ENCODE data around the gene RPTOR. TPM values are rescaled to one million over a fixed set of nuclear protein-coding genes. Genes with fewer than 3 reads are reported as not detected.

RPTOR gene
- polyA plus RNA-seq, 1 donor from 2014 or later: 8.0 TPM

DNA sequence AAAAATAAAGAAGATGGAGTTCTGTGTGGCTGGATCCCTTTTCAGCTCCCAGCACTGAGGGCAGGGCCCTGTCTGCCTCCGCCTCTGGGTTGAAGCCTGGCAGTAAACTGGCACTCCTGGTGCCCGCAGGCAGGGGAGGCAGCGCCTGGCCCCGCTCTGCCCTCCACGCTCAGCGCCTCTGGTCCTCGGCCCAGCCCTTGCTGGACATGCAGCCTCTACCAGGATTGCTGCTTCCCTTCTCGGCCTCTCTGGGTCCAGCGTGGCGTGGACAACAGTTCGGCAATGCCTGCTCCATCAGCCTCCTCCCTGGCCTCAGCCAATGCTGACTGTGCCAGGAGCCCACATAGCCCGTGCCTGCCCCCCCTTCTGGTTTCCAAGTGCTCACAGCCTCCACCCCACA, 362.6 kb downstream of the RPTOR start:
- Histone ChIP-seq H3K4me3 (ENCODE audit: low read length) (no peak overlapping the region), H2AFZ (ENCODE audit: low read depth, low read length) (no peak overlapping the region), H3K79me2 (replicated peaks; ENCODE audit: insufficient read depth, low read length) (no peaks in the 10 kb centered on the region), H3K4me2 (ENCODE audit: low read length) (no peak overlapping the region), H3K9ac (ENCODE audit: low read length) (no peak overlapping the region), H3K36me3 (ENCODE audit: insufficient read depth, low read length) (no peaks in the 10 kb centered on the region), H3K9me2 (ENCODE audit: insufficient read depth, low read length) (no peaks in the 10 kb centered on the region), H3F3A (ENCODE audit: insufficient read depth, low read length, poor library complexity, severe bottlenecking) (no peaks in the 10 kb centered on the region), H4K20me1 (ENCODE audit: insufficient read depth) (no peaks in the 10 kb centered on the region), H3K9me3 (ENCODE audit: low read length) (no peaks in the 10 kb centered on the region), H3K27ac (ENCODE audit: low read length) (no peak overlapping the region), H3K27me3 (ENCODE audit: insufficient read depth, low read depth, low read length) (no peaks in the 10 kb centered on the region)
- TF ChIP-seq POLR2AphosphoS5 (IDR thresholded peaks at IDR 0.05): no peak
- TF ChIP-seq TAF1 (IDR thresholded peaks at IDR 0.05; ENCODE audit: low read depth): no peak
- no peak for TF ChIP-seq MXI1 (conservative IDR thresholded peaks at IDR 0.05; ENCODE audit: poor library complexity, severe bottlenecking)
- TF ChIP-seq, protein P1, sequence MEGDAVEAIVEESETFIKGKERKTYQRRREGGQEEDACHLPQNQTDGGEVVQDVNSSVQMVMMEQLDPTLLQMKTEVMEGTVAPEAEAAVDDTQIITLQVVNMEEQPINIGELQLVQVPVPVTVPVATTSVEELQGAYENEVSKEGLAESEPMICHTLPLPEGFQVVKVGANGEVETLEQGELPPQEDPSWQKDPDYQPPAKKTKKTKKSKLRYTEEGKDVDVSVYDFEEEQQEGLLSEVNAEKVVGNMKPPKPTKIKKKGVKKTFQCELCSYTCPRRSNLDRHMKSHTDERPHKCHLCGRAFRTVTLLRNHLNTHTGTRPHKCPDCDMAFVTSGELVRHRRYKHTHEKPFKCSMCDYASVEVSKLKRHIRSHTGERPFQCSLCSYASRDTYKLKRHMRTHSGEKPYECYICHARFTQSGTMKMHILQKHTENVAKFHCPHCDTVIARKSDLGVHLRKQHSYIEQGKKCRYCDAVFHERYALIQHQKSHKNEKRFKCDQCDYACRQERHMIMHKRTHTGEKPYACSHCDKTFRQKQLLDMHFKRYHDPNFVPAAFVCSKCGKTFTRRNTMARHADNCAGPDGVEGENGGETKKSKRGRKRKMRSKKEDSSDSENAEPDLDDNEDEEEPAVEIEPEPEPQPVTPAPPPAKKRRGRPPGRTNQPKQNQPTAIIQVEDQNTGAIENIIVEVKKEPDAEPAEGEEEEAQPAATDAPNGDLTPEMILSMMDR (IDR thresholded peaks at IDR 0.05; ENCODE audit: poor library complexity, severe bottlenecking): no peak
- no peak for TF ChIP-seq SMC3 (conservative IDR thresholded peaks at IDR 0.05; ENCODE audit: poor library complexity)
- TF ChIP-seq, protein P2, sequence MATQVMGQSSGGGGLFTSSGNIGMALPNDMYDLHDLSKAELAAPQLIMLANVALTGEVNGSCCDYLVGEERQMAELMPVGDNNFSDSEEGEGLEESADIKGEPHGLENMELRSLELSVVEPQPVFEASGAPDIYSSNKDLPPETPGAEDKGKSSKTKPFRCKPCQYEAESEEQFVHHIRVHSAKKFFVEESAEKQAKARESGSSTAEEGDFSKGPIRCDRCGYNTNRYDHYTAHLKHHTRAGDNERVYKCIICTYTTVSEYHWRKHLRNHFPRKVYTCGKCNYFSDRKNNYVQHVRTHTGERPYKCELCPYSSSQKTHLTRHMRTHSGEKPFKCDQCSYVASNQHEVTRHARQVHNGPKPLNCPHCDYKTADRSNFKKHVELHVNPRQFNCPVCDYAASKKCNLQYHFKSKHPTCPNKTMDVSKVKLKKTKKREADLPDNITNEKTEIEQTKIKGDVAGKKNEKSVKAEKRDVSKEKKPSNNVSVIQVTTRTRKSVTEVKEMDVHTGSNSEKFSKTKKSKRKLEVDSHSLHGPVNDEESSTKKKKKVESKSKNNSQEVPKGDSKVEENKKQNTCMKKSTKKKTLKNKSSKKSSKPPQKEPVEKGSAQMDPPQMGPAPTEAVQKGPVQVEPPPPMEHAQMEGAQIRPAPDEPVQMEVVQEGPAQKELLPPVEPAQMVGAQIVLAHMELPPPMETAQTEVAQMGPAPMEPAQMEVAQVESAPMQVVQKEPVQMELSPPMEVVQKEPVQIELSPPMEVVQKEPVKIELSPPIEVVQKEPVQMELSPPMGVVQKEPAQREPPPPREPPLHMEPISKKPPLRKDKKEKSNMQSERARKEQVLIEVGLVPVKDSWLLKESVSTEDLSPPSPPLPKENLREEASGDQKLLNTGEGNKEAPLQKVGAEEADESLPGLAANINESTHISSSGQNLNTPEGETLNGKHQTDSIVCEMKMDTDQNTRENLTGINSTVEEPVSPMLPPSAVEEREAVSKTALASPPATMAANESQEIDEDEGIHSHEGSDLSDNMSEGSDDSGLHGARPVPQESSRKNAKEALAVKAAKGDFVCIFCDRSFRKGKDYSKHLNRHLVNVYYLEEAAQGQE (IDR thresholded peaks at IDR 0.05; ENCODE audit: borderline replicate concordance): no peak
- TF ChIP-seq EZH2 (IDR thresholded peaks at IDR 0.05; ENCODE audit: borderline replicate concordance, insufficient read depth, low read length, poor library complexity, severe bottlenecking): no peak
- TF ChIP-seq EP300 (conservative IDR thresholded peaks at IDR 0.05; ENCODE audit: poor library complexity, severe bottlenecking): no peak
- TF ChIP-seq RAD21 (conservative IDR thresholded peaks at IDR 0.05): no peak

DNA sequence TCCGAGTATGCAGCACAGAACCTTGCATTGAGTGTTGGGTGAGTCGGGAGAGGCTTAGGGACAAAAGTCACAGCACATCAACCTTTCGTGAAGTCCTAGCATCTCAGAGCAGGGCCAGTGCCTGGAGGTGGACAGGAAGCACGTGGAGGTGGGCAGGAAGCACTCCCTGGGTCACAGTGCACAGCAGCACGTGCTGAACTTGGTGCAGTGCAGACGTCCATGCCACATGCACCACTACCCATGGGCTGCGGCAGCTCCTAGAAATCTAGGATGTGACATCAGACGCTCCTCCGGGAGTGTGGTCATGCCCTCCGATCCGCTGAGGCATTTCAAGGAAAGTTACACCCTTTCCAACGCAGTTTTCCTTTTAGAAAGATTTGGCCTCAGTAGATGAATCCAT, 363.6 kb downstream of the RPTOR start:
- H2AFZ ChIP-seq (ENCODE audit: low read depth, low read length): no peak overlapping the region
- no peak overlapping the region for H3K4me3 ChIP-seq (ENCODE audit: low read length)
- H3K79me2 ChIP-seq (replicated peaks; ENCODE audit: insufficient read depth, low read length): no peaks in the 10 kb centered on the region
- H3K27me3 ChIP-seq (ENCODE audit: insufficient read depth, low read depth, low read length): no peaks in the 10 kb centered on the region
- no peak for TF ChIP-seq MXI1 (conservative IDR thresholded peaks at IDR 0.05; ENCODE audit: poor library complexity, severe bottlenecking)
- no peak overlapping the region for H3K27ac ChIP-seq (ENCODE audit: low read length)
- no peaks in the 10 kb centered on the region for H3F3A ChIP-seq (ENCODE audit: insufficient read depth, low read length, poor library complexity, severe bottlenecking)
- H3K36me3 ChIP-seq (ENCODE audit: insufficient read depth, low read length): no peaks in the 10 kb centered on the region
- no peaks in the 10 kb centered on the region for H3K9me2 ChIP-seq (ENCODE audit: insufficient read depth, low read length)
- no peak overlapping the region for H3K4me2 ChIP-seq (ENCODE audit: low read length)
- no peaks in the 10 kb centered on the region for H3K9me3 ChIP-seq (ENCODE audit: low read length)
- no peaks in the 10 kb centered on the region for H4K20me1 ChIP-seq (ENCODE audit: insufficient read depth)
- H3K9ac ChIP-seq (ENCODE audit: low read length): no peak overlapping the region

DNA sequence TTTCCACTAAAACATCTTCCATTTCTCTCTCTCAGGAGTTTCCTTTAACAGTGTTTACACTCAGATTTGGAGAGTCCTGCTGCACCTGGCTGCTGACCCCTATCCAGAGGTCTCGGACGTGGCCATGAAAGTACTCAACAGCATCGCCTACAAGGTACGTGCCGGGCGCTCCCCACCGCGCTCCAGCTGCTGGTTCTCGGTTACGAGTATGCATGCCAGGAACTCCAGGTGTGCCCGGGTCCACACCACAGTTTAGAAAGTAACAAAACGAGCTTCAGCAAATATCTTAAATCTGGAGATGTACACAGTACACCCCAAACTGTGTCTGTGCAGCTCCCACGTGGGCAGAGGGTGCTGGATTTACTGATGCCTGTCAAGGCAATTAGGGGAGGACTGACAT, 364.1 kb downstream of the RPTOR start:
- no peaks in the 10 kb centered on the region for H3K36me3 ChIP-seq (ENCODE audit: insufficient read depth, low read length)
- H3K9me2 ChIP-seq (ENCODE audit: insufficient read depth, low read length): no peaks in the 10 kb centered on the region
- no peak overlapping the region for H2AFZ ChIP-seq (ENCODE audit: low read depth, low read length)
- H3K4me3 ChIP-seq (ENCODE audit: low read length): no peak overlapping the region
- H3K9me3 ChIP-seq (ENCODE audit: low read length): no peaks in the 10 kb centered on the region
- H3K27ac ChIP-seq (ENCODE audit: low read length): no peak overlapping the region
- H3K79me2 ChIP-seq (replicated peaks; ENCODE audit: insufficient read depth, low read length): no peaks in the 10 kb centered on the region
- no peak overlapping the region for H3K4me2 ChIP-seq (ENCODE audit: low read length)
- H3K9ac ChIP-seq (ENCODE audit: low read length): no peak overlapping the region
- no peaks in the 10 kb centered on the region for H3K27me3 ChIP-seq (ENCODE audit: insufficient read depth, low read depth, low read length)
- no peak for TF ChIP-seq TAF1 (IDR thresholded peaks at IDR 0.05; ENCODE audit: low read depth)
- TF ChIP-seq POLR2AphosphoS5 (IDR thresholded peaks at IDR 0.05): no peak
- TF ChIP-seq, protein P2 (IDR thresholded peaks at IDR 0.05; ENCODE audit: borderline replicate concordance): no peak
- no peak for TF ChIP-seq RAD21 (conservative IDR thresholded peaks at IDR 0.05)
- TF ChIP-seq SMC3 (conservative IDR thresholded peaks at IDR 0.05; ENCODE audit: poor library complexity): no peak
- TF ChIP-seq MXI1 (conservative IDR thresholded peaks at IDR 0.05; ENCODE audit: poor library complexity, severe bottlenecking): no peak
- TF ChIP-seq EP300 (conservative IDR thresholded peaks at IDR 0.05; ENCODE audit: poor library complexity, severe bottlenecking): no peak
- TF ChIP-seq EZH2 (IDR thresholded peaks at IDR 0.05; ENCODE audit: borderline replicate concordance, insufficient read depth, low read length, poor library complexity, severe bottlenecking): no peak
- H4K20me1 ChIP-seq (ENCODE audit: insufficient read depth): no peaks in the 10 kb centered on the region
- H3F3A ChIP-seq (ENCODE audit: insufficient read depth, low read length, poor library complexity, severe bottlenecking): no peaks in the 10 kb centered on the region
